HG03558 (cell line): ENCODE measurements around the gene DLX2.
"Not testable (repeated sequence)": the region's sequence is repeated elsewhere in the genome, so short reads cannot be mapped to it uniquely, and the experiment has no call there.

Experiments
- ATAC-seq: cut with Tn5 transposase; IDR thresholded peaks from one replicate; pipeline ENCODE4 v1.9.1; 2021; ENCODE audit warnings: moderate number of reproducible peaks; ENCODE audit not compliant: unreplicated experiment; ENCODE audit errors: extremely low read depth

DLX2 gene

DNA sequence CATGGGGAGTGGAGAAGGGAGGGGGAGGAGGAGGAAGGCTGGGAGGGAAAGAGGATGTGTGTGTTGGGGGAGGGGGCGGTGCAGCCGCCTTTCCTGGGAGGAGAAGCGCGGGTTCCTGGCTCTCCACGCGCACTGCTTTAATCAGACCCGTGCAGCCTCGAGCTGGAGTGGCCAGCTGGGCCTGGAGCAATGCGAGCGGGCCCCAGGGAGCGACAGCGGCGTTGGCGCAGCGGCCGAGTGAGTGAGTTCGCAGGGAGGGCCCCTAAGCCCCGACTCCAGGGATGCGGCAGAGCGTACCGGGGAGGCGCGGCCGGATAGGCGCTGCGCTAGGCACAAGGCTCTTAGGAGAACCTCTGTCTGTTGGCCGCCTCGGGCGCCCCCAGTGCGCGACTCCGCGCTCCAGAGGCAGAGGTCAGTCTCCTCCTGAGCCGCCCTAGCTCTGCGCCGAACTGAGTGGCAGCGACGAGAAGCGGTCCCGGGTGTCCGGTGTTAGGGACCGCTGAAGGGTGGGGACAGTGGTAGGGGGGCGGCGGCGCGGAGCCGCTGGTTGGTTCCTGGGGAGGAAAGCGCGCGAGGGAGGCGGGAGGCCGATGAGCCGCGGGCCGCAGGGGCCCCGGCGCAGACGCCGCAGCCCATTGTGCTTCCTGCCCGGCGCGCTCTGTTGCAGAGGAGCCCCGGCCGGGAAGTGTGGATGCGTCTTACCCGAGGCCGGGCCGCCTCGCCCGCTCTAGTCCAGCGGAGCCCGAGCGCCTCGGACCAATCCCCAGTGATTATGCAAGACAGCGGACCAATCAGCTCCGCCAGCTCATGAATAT, 17.8 kb downstream of the DLX2 start:
- peak; percentile 86 for ATAC-seq

- no peak for ATAC-seq
Observed at GRCh38 chr2:172084395-172084644, 18.4 kb downstream of the DLX2 start.

GRCh38 chr2:172083628-172084394, 18.9 kb downstream of the DLX2 start:
- ATAC-seq = no peak

DNA sequence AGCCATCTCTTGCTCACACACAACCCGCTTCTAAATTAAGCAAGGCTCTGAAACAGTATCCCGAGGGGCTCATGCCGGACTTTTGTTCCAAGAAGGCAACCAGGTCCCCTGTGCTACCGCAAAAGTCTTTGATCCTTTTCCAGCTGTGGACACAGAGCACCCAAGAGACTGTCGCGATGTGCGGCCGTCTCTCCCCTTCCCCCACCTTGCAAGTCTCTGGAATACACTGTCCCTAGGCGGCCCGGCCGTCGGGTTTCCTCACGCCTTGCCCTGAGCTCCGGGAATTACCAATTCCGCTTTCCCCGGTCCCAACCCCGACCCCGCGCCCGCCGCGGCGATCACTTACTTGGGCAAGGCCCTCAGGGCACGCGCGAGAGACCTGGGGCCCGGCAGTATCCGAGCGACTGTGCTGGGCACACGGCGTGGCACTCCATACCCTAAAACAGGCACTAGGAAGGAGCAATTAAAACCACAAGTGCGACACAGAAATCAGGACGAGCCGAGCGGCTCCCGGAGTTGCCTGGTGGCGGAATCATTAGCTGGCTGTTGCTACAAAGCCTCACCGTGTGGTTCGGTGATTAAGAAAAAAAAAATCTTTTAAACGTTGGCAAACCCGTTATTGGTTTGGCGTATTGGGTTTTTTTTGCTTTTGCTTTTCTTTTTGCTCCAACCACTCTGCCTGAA, 19.6 kb downstream of the DLX2 start:
- ATAC-seq = no peak

GRCh38 chr2:172082105-172082943, 20.4 kb downstream of the DLX2 start:
- ATAC-seq = no peak

- no peak for ATAC-seq
Observed at GRCh38 chr2:172081221-172082022, 21.3 kb downstream of the DLX2 start.

DNA sequence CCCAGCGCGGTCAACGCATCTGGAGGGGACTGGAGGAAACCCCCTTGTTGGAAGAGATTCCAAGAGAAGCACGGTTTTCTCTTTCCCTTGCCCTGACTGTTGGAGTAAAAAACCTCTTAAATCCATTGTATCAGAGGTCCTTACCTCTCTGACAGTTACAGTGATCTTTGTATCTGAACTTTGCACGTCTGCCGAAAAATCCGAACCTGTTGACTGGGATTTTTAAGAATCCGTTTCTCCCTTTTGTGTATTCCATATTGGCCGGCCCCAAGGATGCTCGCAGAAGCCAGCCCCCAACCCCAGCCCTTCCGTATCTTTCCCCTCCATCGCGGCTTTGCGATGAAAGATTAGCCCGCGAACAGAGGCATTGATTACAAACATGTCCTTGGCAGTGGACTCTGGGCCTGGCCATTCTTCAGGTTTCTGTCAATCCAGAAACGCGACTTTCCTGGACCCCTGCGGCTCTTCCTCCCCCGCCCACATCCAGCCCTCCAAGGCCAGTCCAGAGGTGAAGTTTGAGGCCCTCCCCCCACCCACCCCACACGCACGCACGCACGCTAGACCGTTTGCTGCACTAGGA, 22.0 kb downstream of the DLX2 start:
- no peak for ATAC-seq

- no peak for ATAC-seq
Observed at GRCh38 chr2:172079838-172080640, 22.7 kb downstream of the DLX2 start.

- ATAC-seq = no peak
Observed at GRCh38 chr2:172079416-172079815, 23.3 kb downstream of the DLX2 start.

- ATAC-seq = no peak
Observed at GRCh38 chr2:172074254-172074653, 28.4 kb downstream of the DLX2 start.

DNA sequence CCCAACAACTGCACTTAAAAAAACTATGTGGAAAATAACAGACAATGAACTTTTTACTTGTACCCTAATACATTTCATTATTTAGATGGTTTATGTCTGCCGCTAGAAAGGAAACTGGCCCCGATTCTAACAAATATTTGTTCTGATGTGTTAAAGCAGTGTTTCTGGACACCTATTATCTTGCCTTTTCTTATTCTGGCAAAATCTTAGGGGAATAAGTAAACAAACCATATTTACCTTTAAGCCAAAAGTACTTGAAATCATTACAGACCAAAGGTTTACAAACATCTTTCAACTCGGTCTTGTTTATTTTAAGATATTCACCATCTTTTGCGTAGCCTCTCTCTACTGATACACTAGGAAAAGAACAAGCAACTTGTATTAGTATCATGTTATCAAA, 29.2 kb downstream of the DLX2 start:
- no peak for ATAC-seq

- no peak for ATAC-seq
Observed at GRCh38 chr2:172072706-172073105, 30.0 kb downstream of the DLX2 start.

GRCh38 chr2:172072303-172072702, 30.4 kb downstream of the DLX2 start:
- ATAC-seq = no peak

GRCh38 chr2:172070936-172071335, 31.8 kb downstream of the DLX2 start:
- no peak for ATAC-seq

DNA sequence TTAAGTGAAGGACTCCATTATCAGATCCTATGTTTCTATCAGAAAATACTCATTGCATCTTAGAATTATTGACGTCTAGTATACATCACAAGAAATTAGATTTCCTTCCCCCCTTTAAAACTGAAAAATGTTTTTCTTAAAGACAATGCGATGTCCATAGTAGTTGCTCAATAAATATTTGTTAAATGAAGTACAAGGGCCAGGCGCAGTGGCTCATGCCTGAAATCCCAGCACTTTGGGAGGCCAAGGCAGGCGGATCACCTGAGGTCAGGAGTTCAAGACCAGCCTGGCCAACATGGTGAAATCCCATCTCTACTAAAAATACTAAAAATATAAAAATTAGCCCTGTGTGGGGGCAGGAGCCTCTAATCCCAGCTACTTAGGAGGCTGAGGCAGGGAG, 34.8 kb downstream of the DLX2 start:
- not testable (repeated sequence) for ATAC-seq

DNA sequence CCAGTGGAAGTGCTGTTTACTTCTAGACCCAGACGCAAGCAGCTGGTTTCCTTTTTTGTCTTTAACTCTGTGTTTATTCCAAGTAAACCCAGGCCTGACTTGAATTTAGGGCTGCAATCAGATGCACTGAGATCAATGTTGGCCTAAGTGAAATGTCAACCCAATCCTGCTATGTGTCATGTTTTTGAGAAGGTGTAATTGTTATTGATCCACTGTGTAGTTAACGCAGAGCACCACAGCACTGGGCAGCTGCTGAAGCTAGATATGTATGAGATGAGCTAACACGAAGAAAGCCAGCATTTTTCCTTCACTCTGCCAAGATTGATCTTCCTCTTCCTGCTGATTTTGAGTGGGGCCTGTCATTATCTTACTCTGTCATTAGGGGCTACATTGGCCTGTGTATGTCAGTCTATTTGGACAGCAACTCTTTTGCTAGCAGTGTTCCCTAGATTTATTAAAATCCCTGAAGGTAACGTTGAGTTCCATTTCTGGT, 36.3 kb downstream of the DLX2 start:
- ATAC-seq = no peak

DNA sequence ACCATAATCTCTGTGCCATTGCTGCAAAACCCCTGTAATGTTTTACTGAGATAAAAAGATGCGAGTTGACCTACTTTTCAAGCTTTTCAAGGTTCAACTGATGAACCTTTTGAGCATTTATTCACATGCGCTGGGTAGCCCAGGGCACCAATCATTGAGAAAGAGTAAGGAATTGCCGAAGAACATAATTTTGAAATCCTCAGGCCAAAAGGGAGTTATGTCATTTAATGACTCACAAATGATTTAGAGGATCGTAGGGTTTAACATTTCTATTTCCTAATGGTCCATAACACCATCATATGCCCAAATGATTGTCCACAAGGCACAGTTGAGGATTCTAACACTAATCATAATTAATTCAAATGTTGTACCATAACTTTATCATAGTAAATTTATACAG, 37.6 kb downstream of the DLX2 start:
- ATAC-seq = no peak

- no peak for ATAC-seq
Observed at GRCh38 chr2:172063446-172063845, 39.3 kb downstream of the DLX2 start.
